HG03045 (cell line): ENCODE results near the gene GRM7.

Source experiments
- ATAC-seq: cut with Tn5 transposase; IDR thresholded peaks from one replicate; pipeline ENCODE4 v1.9.1; 2021; ENCODE audit warnings: mild to moderate bottlenecking, moderate library complexity; ENCODE audit not compliant: unreplicated experiment

Gene GRM7

GRCh38 chr3:7759630-7760029 is 898.7 kb downstream of the GRM7 start:
- no peak for ATAC-seq

- no peak for ATAC-seq
Measured at GRCh38 chr3:7760718-7761117, 899.8 kb downstream of the GRM7 start.

GRCh38 chr3:7764115-7764514 is 903.2 kb downstream of the GRM7 start:
- no peak for ATAC-seq

- ATAC-seq, result no peak
Measured at GRCh38 chr3:7766530-7766929, 905.6 kb downstream of the GRM7 start.

GRCh38 chr3:7779331-7779730 is 918.4 kb downstream of the GRM7 start:
- no peak for ATAC-seq

GRCh38 chr3:7781395-7781794 is 920.5 kb downstream of the GRM7 start:
- ATAC-seq, result no peak

- ATAC-seq, result no peak
Measured at GRCh38 chr3:7787871-7788828, 927.2 kb downstream of the GRM7 start.

GRCh38 chr3:7788881-7789280 is 928.0 kb downstream of the GRM7 start:
- ATAC-seq, result no peak

- no peak for ATAC-seq
Measured at GRCh38 chr3:7789324-7789723, 928.4 kb downstream of the GRM7 start.

- ATAC-seq, result no peak
Measured at GRCh38 chr3:7790141-7790540, 929.2 kb downstream of the GRM7 start.
